Hepatocyte (in vitro differentiated cells): ENCODE measurements around the gene RICTOR. TPM values are rescaled to one million over a fixed set of nuclear protein-coding genes. Genes with fewer than 3 reads are reported as not detected.

Source experiments
- DNase-seq: peaks from one replicate; pipeline ENCODE4 v3.0.0-alpha.2; 2016; ENCODE audit warnings: low spot score
- H2AFZ ChIP-seq: fragments of 200-600 bp; sonication (generic); 2 replicates; pipeline ENCODE4 v1.6.0; 2016; ENCODE audit warnings: antibody characterized with exemption, mild to moderate bottlenecking
- H3K27ac ChIP-seq: fragments of 200-600 bp; sonication (generic); 2 replicates; pipeline ENCODE4 v1.5.1; 2016; ENCODE audit warnings: mild to moderate bottlenecking
- H3K27me3 ChIP-seq: fragments of 200-600 bp; sonication (generic); 2 replicates; pipeline ENCODE4 v1.6.1; 2016
- H3K36me3 ChIP-seq: fragments of 200-600 bp; sonication (generic); replicated peaks from 2 replicates; pipeline ENCODE4 v1.5.1; 2016; ENCODE audit warnings: low read depth; ENCODE audit not compliant: insufficient read depth
- H3K4me1 ChIP-seq: fragments of 200-600 bp; sonication (generic); 2 replicates; pipeline ENCODE4 v1.5.1; 2016; ENCODE audit warnings: mild to moderate bottlenecking, moderate library complexity; ENCODE audit not compliant: insufficient read depth
- H3K4me2 ChIP-seq: fragments of 200-600 bp; sonication (generic); 2 replicates; pipeline ENCODE4 v1.6.0; 2016
- H3K4me3 ChIP-seq: fragments of 200-600 bp; sonication (generic); 2 replicates; pipeline ENCODE4 v1.5.1; 2016; ENCODE audit warnings: mild to moderate bottlenecking
- H3K79me2 ChIP-seq: fragments of 200-600 bp; sonication (generic); 2 replicates; pipeline ENCODE4 v1.6.0; 2017; ENCODE audit warnings: mild to moderate bottlenecking
- H3K9me2 ChIP-seq: fragments of 200-600 bp; sonication (generic); replicated peaks from 2 replicates; pipeline ENCODE4 v1.6.0; 2017; ENCODE audit warnings: mild to moderate bottlenecking; ENCODE audit not compliant: insufficient read depth
- H3K9me3 ChIP-seq: fragments of 200-600 bp; sonication (generic); 2 replicates; pipeline ENCODE4 v1.5.1; 2016; ENCODE audit warnings: low read depth, mild to moderate bottlenecking
- H4K20me1 ChIP-seq: fragments of 200-600 bp; sonication (generic); 2 replicates; pipeline ENCODE4 v1.6.0; 2016; ENCODE audit warnings: mild to moderate bottlenecking; ENCODE audit not compliant: insufficient read depth, poor library complexity, severe bottlenecking
- EZH2 ChIP-seq: fragments of 200-600 bp; sonication (generic); IDR thresholded peaks from 2 replicates; pipeline ENCODE4 v1.6.1; 2016; ENCODE audit warnings: antibody characterized with exemption, mild to moderate bottlenecking, borderline replicate concordance
- EZH2phosphoT487 ChIP-seq: fragments of 200-600 bp; sonication (generic); IDR thresholded peaks from one replicate; pipeline ENCODE4 v1.6.1; 2018; ENCODE audit warnings: antibody characterized with exemption, mild to moderate bottlenecking, low read depth, moderate library complexity; ENCODE audit not compliant: unreplicated experiment, severe bottlenecking
- WGBS: methylation state at CpG from one replicate; pipeline ENCODE4 v1.1.6; 2016; ENCODE audit warnings: low lambda C conversion rate; ENCODE audit errors: missing lambda C conversion rate; 5-methylcytosine and 5-hydroxymethylcytosine counted together
- polyA plus RNA-seq: library from polyadenylated mRNA; unstranded; fragments of >200 nt; fragmentation: Nextera tagmentation; extraction: Ambion mirVana; gene quantifications from 2 replicates; pipeline ENCODE4 v1.2.1, GENCODE V29; 2016
- total RNA-seq: library from RNA; depleted of rRNA; stranded (reverse); fragments of >200 nt; gene quantifications from 2 replicates; pipeline ENCODE4 v1.2.3, GENCODE V29; 2014
- TF ChIP-seq, protein P1 (sequence below): fragments of 200-600 bp; sonication (generic); IDR thresholded peaks from 2 replicates; pipeline ENCODE4 v1.5.1; 2016; ENCODE audit warnings: antibody characterized with exemption, mild to moderate bottlenecking; ENCODE audit not compliant: poor library complexity

Gene RICTOR
- total and polyA plus RNA-seq, 2 experiments from 2014 or later, result 8.5 to 29.1 TPM

GRCh38 chr5:39073767-39074016, 507 bp downstream of the RICTOR start:
- peak overlapping the region; percentile 93 for H3K4me3 ChIP-seq
- peaks cover 46% of the 10 kb centered on the region for H3K79me2 ChIP-seq
- WGBS, result 6% methylated on average over 14 of the region's 29 CpGs
- H4K20me1 ChIP-seq, result peaks cover 18% of the 10 kb centered on the region
- no peaks in the 10 kb centered on the region for H3K4me1 ChIP-seq
- H3K4me2 ChIP-seq, result peak overlapping the region; percentile 80
- H3K27me3 ChIP-seq, result no peaks in the 10 kb centered on the region
- no peak for DNase-seq
- H3K9me2 ChIP-seq, result no peaks in the 10 kb centered on the region
- no peaks in the 10 kb centered on the region for H3K9me3 ChIP-seq
- peak overlapping the region; percentile 47 for H2AFZ ChIP-seq
- peak overlapping the region; percentile 100 for H3K27ac ChIP-seq
- TF ChIP-seq EZH2phosphoT487, result no peak
- H3K36me3 ChIP-seq, result no peaks in the 10 kb centered on the region

DNA sequence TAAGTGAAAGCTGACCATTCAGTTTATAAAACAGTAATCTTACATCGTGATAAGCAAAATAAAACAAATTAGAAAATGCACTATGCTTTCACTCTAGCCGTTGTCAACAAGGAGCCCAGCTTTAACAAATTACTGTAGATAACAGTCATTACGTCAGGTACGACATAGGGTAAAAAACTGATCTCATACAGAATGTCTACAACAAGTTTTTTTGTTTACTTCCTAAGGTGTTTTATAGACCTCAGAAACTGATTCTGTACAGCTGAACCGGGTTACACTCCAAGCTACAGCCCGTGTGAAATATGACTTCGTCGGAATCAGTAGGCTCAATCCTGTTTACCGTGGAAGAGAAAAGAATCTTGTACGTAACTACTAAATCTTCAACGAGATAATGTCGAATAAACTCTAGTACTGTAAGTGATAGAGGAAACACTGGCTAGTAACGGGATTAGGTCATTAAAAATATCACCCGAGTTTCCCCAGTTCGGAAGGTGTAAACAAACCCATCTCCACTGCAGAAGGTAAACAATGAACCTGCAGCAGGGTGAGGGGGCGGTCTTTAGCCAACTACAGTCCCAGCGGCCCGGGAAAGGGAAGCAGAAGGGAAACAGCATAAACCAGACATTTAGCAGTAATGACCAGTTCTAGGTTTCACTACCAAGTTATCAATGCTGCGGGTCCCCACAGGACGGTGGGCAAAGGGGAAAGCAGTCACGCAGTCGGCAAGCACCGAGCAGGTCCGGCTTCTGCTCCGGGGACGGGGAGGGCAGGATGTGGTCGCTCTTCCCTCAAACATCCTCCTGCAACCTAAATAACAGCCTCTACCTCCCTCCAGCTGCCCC, 1.1 kb downstream of the RICTOR start:
- Histone ChIP-seq H4K20me1 (peaks cover 18% of the 10 kb centered on the region), H3K9me2 (no peaks in the 10 kb centered on the region), H3K9me3 (no peaks in the 10 kb centered on the region), H3K4me3 (peak overlapping the region; percentile 93), H3K36me3 (no peaks in the 10 kb centered on the region), H3K27me3 (no peaks in the 10 kb centered on the region), H3K79me2 (peaks cover 51% of the 10 kb centered on the region), H3K27ac (peak overlapping the region; percentile 100), H3K4me1 (no peaks in the 10 kb centered on the region), H3K4me2 (peak overlapping the region; percentile 80), H2AFZ (peak overlapping the region; percentile 47)
- TF ChIP-seq EZH2 (no peak), EZH2phosphoT487 (no peak)
- TF ChIP-seq, protein P1, sequence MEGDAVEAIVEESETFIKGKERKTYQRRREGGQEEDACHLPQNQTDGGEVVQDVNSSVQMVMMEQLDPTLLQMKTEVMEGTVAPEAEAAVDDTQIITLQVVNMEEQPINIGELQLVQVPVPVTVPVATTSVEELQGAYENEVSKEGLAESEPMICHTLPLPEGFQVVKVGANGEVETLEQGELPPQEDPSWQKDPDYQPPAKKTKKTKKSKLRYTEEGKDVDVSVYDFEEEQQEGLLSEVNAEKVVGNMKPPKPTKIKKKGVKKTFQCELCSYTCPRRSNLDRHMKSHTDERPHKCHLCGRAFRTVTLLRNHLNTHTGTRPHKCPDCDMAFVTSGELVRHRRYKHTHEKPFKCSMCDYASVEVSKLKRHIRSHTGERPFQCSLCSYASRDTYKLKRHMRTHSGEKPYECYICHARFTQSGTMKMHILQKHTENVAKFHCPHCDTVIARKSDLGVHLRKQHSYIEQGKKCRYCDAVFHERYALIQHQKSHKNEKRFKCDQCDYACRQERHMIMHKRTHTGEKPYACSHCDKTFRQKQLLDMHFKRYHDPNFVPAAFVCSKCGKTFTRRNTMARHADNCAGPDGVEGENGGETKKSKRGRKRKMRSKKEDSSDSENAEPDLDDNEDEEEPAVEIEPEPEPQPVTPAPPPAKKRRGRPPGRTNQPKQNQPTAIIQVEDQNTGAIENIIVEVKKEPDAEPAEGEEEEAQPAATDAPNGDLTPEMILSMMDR, result no peak
- 1% methylated on average over 27 of the region's 27 CpGs for WGBS
- peak; percentile 73 for DNase-seq

DNA sequence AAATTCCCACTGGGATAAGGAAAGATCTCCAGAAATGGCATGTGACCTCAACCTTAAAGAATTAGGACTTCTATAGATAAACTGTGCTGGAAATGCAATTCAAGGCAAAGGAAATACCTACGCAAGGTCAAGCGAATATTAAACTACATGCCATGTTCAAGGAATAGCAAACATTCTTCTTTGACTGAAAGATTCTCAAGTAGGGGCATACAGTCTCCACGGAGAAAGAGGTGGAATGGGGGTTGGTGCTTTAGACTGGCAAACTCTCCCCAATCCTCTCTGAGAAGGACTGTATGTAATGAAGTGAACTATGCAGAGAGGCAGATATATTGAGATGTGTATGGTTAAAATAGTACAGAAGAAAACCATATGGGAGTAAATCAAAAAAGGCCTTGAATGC, 6.1 kb downstream of the RICTOR start:
- no peak overlapping the region for H3K4me2 ChIP-seq
- H3K79me2 ChIP-seq, result peaks cover 98% of the 10 kb centered on the region
- no peaks in the 10 kb centered on the region for H3K9me3 ChIP-seq
- no peak overlapping the region for H3K27ac ChIP-seq
- H2AFZ ChIP-seq, result no peak overlapping the region
- peaks cover 31% of the 10 kb centered on the region for H4K20me1 ChIP-seq
- no peaks in the 10 kb centered on the region for H3K36me3 ChIP-seq
- peaks cover 2% of the 10 kb centered on the region for H3K4me1 ChIP-seq
- TF ChIP-seq EZH2 (no peak), EZH2phosphoT487 (no peak)
- TF ChIP-seq, protein P1, result no peak
- H3K9me2 ChIP-seq, result no peaks in the 10 kb centered on the region
- H3K27me3 ChIP-seq, result no peaks in the 10 kb centered on the region
- H3K4me3 ChIP-seq, result no peak overlapping the region
- no peak for DNase-seq
- 96% methylated on average over 3 of the region's 3 CpGs for WGBS

GRCh38 chr5:39064450-39064849, 9.7 kb downstream of the RICTOR start:
- peaks cover 10% of the 10 kb centered on the region for H3K4me1 ChIP-seq
- no peaks in the 10 kb centered on the region for H3K27me3 ChIP-seq
- H3K4me3 ChIP-seq, result no peak overlapping the region
- no peaks in the 10 kb centered on the region for H3K36me3 ChIP-seq
- peaks cover 29% of the 10 kb centered on the region for H4K20me1 ChIP-seq
- no peak overlapping the region for H3K4me2 ChIP-seq
- TF ChIP-seq, protein P1, result no peak
- TF ChIP-seq EZH2phosphoT487 (no peak), EZH2 (no peak)
- WGBS, result 96% methylated on average over 3 of the region's 3 CpGs
- H3K9me3 ChIP-seq, result no peaks in the 10 kb centered on the region
- no peaks in the 10 kb centered on the region for H3K9me2 ChIP-seq
- H2AFZ ChIP-seq, result no peak overlapping the region
- DNase-seq, result no peak
- peaks cover 99% of the 10 kb centered on the region for H3K79me2 ChIP-seq
- no peak overlapping the region for H3K27ac ChIP-seq
